Jurkat, Clone E6-1 (cell line): ENCODE results near the gene CHCHD4.
A peak's percentile ranks its signal among the peaks of the same experiment; 100 is the strongest.

Source experiments
- DNase-seq: peaks from one replicate; pipeline ENCODE4 v3.0.0-alpha.2; 2011; ENCODE audit warnings: low read depth, low spot score
- H3K4me3 ChIP-seq: 2 replicates; pipeline ENCODE4 v1.5.1; 2011; ENCODE audit warnings: mild to moderate bottlenecking, low read length, control low read depth, moderate library complexity

The CHCHD4 gene

GRCh38 chr3:14138109-14138877, 13.6 kb upstream of the CHCHD4 start:
- H3K4me3 ChIP-seq, result no peak overlapping the region
- no peak for DNase-seq

GRCh38 chr3:14137445-14137844, 12.8 kb upstream of the CHCHD4 start:
- DNase-seq, result no peak
- no peak overlapping the region for H3K4me3 ChIP-seq

- H3K4me3 ChIP-seq, result no peak overlapping the region
- DNase-seq, result no peak
Measured at GRCh38 chr3:14137004-14137403, 12.3 kb upstream of the CHCHD4 start.

- DNase-seq, result no peak
- no peak overlapping the region for H3K4me3 ChIP-seq
Measured at GRCh38 chr3:14135581-14135980, 10.9 kb upstream of the CHCHD4 start.

GRCh38 chr3:14134291-14134690, 9.6 kb upstream of the CHCHD4 start:
- H3K4me3 ChIP-seq, result no peak overlapping the region
- no peak for DNase-seq

- DNase-seq, result no peak
Measured at GRCh38 chr3:14133876-14134275, 9.2 kb upstream of the CHCHD4 start.

GRCh38 chr3:14133188-14133800, 8.6 kb upstream of the CHCHD4 start:
- no peak overlapping the region for H3K4me3 ChIP-seq
- no peak for DNase-seq

More at GRCh38 chr3:14133876-14134275, 9.2 kb upstream of the CHCHD4 start:
- no peak overlapping the region for H3K4me3 ChIP-seq

- H3K4me3 ChIP-seq, result no peak overlapping the region
- DNase-seq, result no peak
Measured at GRCh38 chr3:14132689-14133088, 8.0 kb upstream of the CHCHD4 start.

GRCh38 chr3:14132120-14132519, 7.5 kb upstream of the CHCHD4 start:
- H3K4me3 ChIP-seq, result no peak overlapping the region
- no peak for DNase-seq

- DNase-seq, result no peak
- no peak overlapping the region for H3K4me3 ChIP-seq
Measured at GRCh38 chr3:14131134-14131533, 6.5 kb upstream of the CHCHD4 start.

GRCh38 chr3:14130707-14131106, 6.0 kb upstream of the CHCHD4 start:
- DNase-seq, result no peak
- no peak overlapping the region for H3K4me3 ChIP-seq

GRCh38 chr3:14130230-14130629, 5.6 kb upstream of the CHCHD4 start:
- no peak for DNase-seq
- H3K4me3 ChIP-seq, result no peak overlapping the region

- H3K4me3 ChIP-seq, result no peak overlapping the region
- DNase-seq, result no peak
Measured at GRCh38 chr3:14129296-14129695, 4.6 kb upstream of the CHCHD4 start.

- no peak overlapping the region for H3K4me3 ChIP-seq
- no peak for DNase-seq
Measured at GRCh38 chr3:14128724-14129123, 4.1 kb upstream of the CHCHD4 start.

- H3K4me3 ChIP-seq, result no peak overlapping the region
- no peak for DNase-seq
Measured at GRCh38 chr3:14127516-14128161, 3.0 kb upstream of the CHCHD4 start.

GRCh38 chr3:14126887-14127505, 2.3 kb upstream of the CHCHD4 start:
- DNase-seq, result no peak
- no peak overlapping the region for H3K4me3 ChIP-seq

- peak overlapping the region; percentile 76 for H3K4me3 ChIP-seq
- DNase-seq, result no peak
Measured at GRCh38 chr3:14126017-14126886, 1.6 kb upstream of the CHCHD4 start.

- H3K4me3 ChIP-seq, result peak overlapping the region; percentile 76
- DNase-seq, result no peak
Measured at GRCh38 chr3:14125193-14126016, 735 bp upstream of the CHCHD4 start.
